BE2C (cell line): ENCODE data around the gene XBP1.
A peak's percentile ranks its signal among the peaks of the same experiment; 100 is the strongest.

Experiments
- DNase-seq: peaks from one replicate; pipeline ENCODE4 v3.0.0-alpha.2; 2020
- H3K27me3 ChIP-seq: fragments of 250-450 bp; sonication (Bioruptor Pico); 2 replicates; pipeline ENCODE4 v1.5.1; 2020; ENCODE audit warnings: mild to moderate bottlenecking
- H3K36me3 ChIP-seq: fragments of 250-450 bp; sonication (Bioruptor Pico); 2 replicates; pipeline ENCODE4 v1.5.1; 2020; ENCODE audit warnings: mild to moderate bottlenecking
- H3K4me1 ChIP-seq: fragments of 250-450 bp; sonication (Bioruptor Pico); 2 replicates; pipeline ENCODE4 v1.5.1; 2020
- H3K4me3 ChIP-seq: 2 replicates; pipeline ENCODE4 v1.5.1; 2011; ENCODE audit warnings: low read depth, low read length
- H3K9me3 ChIP-seq: fragments of 250-450 bp; sonication (Bioruptor Pico); 2 replicates; pipeline ENCODE4 v1.5.1; 2020
- TF ChIP-seq, protein P1 (sequence below): IDR thresholded peaks from 2 replicates; pipeline ENCODE4 v1.5.1; 2012; ENCODE audit warnings: mild to moderate bottlenecking, low read depth, low read length

The XBP1 gene

DNA sequence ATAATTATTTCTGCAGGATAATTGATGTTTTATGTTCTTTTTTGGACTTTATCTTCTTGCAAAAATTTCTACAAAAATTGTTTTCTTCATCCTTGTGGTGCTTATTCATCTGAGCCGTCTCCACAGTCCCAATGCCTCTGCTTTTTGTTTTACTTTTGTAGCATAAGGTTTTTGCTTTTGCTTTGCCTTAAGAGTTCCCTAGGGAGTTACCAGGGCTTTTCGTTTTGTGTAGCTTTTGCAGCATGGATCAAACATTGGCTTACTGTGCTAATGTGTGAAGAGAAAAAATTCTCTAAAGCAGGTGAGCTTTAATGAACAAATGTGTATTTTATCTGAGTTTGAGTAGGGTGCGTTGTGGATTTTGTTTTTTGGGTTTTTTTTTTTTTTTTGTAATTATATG, 11.8 kb downstream of the XBP1 start:
- H3K27me3 ChIP-seq: no peaks in the 10 kb centered on the region
- no peaks in the 10 kb centered on the region for H3K4me1 ChIP-seq
- DNase-seq: no peak
- no peaks in the 10 kb centered on the region for H3K9me3 ChIP-seq
- H3K36me3 ChIP-seq: peaks cover 51% of the 10 kb centered on the region
- no peak overlapping the region for H3K4me3 ChIP-seq
- TF ChIP-seq, protein P1, sequence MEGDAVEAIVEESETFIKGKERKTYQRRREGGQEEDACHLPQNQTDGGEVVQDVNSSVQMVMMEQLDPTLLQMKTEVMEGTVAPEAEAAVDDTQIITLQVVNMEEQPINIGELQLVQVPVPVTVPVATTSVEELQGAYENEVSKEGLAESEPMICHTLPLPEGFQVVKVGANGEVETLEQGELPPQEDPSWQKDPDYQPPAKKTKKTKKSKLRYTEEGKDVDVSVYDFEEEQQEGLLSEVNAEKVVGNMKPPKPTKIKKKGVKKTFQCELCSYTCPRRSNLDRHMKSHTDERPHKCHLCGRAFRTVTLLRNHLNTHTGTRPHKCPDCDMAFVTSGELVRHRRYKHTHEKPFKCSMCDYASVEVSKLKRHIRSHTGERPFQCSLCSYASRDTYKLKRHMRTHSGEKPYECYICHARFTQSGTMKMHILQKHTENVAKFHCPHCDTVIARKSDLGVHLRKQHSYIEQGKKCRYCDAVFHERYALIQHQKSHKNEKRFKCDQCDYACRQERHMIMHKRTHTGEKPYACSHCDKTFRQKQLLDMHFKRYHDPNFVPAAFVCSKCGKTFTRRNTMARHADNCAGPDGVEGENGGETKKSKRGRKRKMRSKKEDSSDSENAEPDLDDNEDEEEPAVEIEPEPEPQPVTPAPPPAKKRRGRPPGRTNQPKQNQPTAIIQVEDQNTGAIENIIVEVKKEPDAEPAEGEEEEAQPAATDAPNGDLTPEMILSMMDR: no peak

DNA sequence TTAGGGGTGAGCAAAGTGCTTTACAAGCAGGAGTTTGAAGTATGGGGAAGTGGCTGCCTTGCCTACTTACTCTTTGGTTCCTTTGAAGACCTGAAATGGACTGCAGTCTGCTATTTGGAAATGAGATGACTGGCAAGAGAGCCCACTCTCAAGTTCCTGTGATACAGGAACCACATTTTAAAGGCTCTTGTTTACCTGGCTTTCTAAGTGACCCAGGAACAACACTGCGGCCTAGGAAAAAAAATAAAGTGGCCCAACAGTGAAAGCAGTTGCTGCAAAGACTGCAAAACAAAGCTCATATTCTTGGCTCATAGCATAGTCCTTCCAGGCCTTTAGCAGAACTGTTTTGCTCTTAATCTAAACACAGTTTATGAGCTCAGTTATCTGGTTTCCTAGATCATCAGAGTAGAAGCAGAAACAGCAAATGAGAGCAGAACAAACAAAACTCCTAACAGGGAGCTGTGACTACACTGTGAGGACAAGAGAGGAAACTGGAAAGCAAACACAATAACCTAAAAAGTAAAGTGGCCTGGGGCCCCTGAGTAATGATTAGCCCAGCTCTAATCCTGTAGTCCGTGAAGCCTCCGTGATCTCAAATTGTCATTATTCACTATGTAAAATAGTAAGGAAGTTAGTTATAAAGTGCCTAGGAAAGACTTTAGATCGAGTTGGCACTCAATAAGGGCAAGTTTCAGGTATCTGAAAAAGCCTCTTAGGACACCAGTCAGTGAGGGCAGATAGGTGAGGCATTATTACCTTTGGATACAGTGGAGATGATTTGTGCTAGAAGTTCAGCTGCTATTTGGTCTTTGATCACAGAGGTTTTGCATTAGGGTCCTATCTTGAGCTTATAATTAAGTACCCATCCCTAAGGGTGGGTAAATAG, 16.3 kb downstream of the XBP1 start:
- Histone ChIP-seq H3K4me3 (no peak overlapping the region), H3K4me1 (no peaks in the 10 kb centered on the region), H3K27me3 (no peaks in the 10 kb centered on the region), H3K36me3 (peaks cover 62% of the 10 kb centered on the region), H3K9me3 (no peaks in the 10 kb centered on the region)
- TF ChIP-seq, protein P1: no peak
- DNase-seq: no peak

DNA sequence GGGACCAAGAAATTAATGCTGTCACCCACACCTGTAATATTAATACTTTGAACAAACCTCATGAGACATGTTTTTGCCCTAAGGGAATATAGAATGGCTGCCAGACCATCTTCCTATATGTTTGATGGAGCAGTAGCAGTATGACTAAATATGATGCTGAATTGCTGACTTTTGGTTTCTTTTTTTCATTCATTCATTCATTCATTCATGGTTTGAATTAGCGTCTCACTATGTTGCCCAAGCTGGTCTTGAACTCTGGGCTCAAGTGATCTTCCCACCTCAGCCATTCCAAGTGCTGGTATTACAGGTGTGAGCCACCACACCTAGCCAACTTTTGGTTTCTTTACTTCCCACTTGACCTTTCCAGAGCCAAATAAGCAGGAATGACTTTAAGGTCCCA, 20.1 kb downstream of the XBP1 start:
- no peaks in the 10 kb centered on the region for H3K4me1 ChIP-seq
- H3K36me3 ChIP-seq: peaks cover 46% of the 10 kb centered on the region
- H3K4me3 ChIP-seq: no peak overlapping the region
- no peak for DNase-seq
- no peaks in the 10 kb centered on the region for H3K27me3 ChIP-seq
- H3K9me3 ChIP-seq: no peaks in the 10 kb centered on the region
- TF ChIP-seq, protein P1: no peak

DNA sequence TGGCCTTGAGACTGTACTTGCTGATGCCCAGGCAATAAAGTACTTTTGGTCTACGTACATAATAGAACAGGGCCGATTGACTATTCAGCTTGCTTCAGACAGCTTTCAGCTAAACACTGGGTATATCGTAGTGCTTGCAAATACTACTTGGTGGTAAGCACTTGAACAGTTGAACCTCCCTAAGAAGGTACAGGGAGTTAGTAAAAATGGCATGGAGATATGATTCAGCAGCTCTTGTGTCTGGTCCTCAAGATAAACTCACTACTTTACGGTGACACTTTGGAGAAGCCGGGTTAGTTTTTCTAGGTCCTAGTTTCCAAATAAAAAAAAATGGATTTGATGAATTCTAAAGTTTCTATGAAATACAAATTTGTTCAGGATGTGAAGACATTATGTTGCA, 20.5 kb downstream of the XBP1 start:
- no peaks in the 10 kb centered on the region for H3K27me3 ChIP-seq
- DNase-seq: no peak
- peaks cover 44% of the 10 kb centered on the region for H3K36me3 ChIP-seq
- H3K4me3 ChIP-seq: no peak overlapping the region
- H3K9me3 ChIP-seq: no peaks in the 10 kb centered on the region
- TF ChIP-seq, protein P1: no peak
- H3K4me1 ChIP-seq: no peaks in the 10 kb centered on the region

DNA sequence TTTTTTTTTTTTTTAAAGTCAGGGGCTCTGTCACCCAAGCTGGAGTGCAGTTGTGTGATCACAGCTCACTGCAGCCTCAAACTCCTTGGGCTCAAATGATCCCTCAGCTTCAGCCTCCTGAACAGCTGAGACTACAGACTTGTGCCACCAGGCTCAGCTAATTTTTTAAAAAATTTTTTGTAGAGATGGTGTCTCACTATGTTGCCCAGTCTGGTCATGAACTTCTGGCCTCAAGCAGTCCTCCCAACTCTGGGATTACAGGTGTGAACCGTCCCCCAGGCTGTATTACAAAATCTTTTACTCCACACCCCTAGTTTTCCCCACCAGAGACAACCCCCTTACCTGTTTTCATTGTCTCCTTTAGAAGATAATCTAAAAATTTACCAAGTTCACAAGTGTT, 26.0 kb downstream of the XBP1 start:
- Histone ChIP-seq H3K9me3 (no peaks in the 10 kb centered on the region; the same call in 1 of the 2 replicates), H3K27me3 (no peaks in the 10 kb centered on the region), H3K4me3 (no peak overlapping the region), H3K36me3 (peaks cover 12% of the 10 kb centered on the region), H3K4me1 (no peaks in the 10 kb centered on the region)
- DNase-seq: no peak
- TF ChIP-seq, protein P1: no peak

DNA sequence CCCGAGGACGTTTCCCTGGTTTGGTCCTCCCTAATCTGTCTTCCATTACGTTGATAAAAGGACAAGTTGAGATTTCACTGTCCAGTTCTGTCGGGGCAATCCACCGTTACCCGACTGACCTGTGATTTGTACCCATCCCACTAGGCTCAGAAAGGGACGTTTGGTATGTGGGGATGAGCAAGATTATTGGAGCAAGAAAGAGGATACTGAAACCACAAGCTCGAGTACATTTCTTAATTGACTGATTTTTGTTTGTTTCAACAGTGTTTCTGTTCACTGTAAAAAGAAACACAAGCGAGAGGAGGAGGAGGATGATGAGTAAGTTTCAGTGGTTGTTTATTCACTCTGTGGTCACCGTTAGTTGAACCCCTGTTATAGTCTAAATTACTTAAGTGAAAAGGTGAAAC, 26.9 kb downstream of the XBP1 start:
- TF ChIP-seq, protein P1: no peak
- H3K4me1 ChIP-seq: no peaks in the 10 kb centered on the region
- H3K27me3 ChIP-seq: no peaks in the 10 kb centered on the region
- H3K4me3 ChIP-seq: peak overlapping the region; percentile 84
- no peaks in the 10 kb centered on the region; the same call in 1 of the 2 replicates for H3K9me3 ChIP-seq
- no peak for DNase-seq
- peaks cover 12% of the 10 kb centered on the region for H3K36me3 ChIP-seq
